ENCODE data around the gene CR1L.
"Not testable (repeated sequence)": the region's sequence is repeated elsewhere in the genome, so short reads cannot be mapped to it uniquely, and the experiment has no call there.

The CR1L gene

DNA sequence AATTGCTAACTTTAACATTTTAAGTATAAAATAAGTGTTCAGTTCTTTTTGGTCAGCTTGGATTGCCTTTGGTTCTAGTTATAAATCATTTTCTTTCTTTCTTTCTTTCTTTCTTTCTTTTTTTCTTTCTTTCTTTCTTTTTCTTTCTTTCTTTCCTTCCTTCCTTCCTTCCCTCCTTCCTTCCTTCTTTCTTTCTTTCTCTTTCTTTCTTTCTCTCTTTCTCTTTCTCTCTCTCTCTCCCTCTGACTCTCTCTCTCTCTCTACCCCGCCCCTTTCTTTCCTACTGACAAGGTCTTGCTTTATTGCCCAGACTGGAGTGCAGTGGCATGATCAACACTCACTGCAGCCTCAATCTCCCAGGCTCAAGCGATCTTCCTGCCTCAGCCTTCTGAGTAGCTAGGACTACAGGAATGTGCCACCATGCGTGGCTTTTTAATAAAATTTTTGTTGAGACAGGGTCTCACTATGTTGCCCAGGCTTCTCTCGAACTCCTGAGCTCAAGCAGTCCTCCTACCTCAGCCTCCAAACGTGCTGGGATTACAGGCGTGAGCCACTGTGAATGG lies 38.0 kb downstream of the CR1L start:
- not testable (repeated sequence) for DNase-seq (ENCODE audit: low read depth)

DNA sequence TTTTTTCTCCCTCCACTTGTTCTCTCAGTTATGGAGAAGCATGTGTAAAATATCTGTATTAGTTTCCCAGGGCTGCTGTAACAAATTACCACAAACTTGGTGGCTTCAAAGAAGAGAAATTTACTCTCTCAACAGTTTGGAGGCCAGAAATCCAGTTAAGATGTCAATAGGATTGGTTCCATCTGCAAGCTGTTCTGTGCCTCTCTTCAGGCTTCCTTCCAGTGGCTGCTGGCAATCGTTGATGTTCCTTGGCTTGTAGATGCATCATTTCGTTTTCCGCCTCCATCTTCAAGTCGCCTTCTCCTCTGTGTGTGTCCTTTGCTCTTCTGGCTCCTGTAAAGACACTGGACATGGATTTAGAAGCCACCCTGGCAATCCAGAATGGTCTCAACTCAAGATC lies 45.6 kb downstream of the CR1L start:
- DNase-seq (ENCODE audit: low read depth) = not testable (repeated sequence)

DNA sequence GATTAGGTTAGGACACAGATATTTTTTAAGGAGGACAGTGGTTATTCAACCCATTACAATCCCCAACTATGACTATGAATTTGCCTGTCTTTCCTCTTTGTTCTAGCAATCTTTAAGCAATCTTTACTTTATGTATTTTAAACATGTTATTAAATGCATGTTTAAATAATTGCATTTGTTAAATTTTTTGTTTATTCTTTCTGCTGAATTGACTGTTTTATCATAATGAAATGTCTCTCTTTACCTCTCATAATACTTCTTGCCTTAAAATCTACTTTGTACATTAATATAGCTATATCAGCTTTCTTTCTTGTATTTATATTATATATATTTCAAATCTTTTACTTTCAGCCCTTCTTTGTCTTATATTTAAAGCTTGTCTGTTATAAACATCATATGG lies 46.1 kb downstream of the CR1L start:
- DNase-seq (ENCODE audit: low read depth) = no peak

DNA sequence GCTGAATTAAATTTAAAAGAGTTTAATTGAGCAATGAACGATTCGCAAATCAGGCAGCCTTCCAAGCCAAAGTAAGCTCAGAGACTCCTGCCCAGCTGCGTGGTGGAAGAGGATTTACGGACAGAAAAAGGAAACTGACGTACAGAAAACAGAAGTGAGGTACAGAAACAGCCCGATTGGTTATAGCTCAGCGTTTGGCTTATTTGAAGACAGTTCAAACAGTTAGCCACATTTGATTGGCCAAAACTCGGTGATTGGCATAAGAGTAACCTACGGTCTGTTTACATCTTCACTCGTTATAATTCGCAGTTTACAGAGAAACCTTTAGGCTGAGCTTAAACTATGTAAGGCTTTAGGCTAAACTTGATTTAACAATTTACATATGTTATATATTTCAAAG lies 46.9 kb downstream of the CR1L start:
- no peak for DNase-seq (ENCODE audit: low read depth)

DNA sequence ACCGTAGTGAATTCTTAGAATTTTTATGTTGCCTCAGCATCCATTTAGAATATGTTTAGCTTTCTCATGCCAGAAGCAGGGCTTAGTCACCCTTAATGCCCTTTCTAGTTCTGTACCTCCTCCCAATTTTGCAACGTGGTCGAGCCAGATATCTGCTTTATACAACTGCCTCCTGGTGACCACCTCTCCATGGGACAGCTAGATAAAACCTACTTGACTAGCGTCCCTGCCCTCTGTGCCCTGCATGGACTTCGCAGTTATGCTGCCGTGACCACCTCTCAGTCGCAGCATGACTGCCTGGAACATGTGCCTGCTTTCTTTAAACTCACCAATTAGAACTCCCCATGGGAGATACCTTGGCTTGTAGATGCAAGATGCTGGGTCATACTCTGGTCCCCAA lies 47.4 kb downstream of the CR1L start:
- not testable (repeated sequence) for DNase-seq (ENCODE audit: low read depth)

DNA sequence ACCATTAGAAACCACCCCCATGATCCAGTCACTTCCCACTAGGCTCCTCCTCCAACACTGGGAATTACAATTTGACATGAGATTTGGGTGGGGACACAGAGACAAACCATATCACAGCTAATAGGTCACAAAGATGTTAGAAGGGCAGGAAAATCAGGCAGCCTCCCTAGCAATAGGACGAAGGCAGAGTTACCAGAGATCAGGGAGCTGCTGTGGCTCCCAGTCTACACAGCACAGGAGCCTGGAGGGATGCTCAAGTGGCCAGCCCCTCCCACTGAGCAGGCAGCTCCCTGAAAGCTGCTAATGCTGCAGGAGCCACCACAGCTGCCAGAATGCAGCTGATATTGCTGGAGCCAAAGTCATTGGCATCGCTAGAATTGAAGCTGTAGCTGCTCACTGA lies 51.0 kb downstream of the CR1L start:
- no peak for DNase-seq (ENCODE audit: low read depth)

DNA sequence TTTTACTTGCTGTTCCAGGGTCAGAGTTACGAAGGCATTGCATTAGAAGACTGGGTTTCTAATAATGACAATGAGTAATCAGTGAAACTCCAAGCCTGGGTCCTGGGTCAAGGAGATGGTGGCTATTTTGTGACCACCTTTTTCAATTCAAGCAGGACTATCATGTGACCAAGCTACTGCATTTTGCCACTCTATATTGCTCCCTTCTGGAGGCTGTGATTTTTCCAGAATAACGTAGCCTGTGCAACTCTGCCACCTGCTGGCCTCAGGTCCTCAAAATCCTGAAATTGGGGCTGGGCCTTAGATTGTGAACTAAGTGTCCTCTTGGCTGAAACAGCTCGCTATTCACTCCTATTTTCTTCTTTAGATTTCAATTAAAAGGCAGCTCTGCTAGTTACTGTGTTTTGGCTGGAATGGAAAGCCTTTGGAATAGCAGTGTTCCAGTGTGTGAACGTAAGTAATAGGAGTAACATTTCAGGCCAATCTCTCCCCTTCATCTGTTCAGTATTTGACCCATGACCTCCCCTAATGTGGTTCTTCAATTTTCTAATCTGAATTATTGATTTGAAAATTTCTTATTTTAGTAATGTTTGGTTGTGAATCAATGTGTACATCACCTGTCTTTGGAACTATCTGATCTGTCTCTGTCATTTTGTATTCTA lies 54.0 kb downstream of the CR1L start:
- DNase-seq (ENCODE audit: low read depth) = peak; percentile 33

DNA sequence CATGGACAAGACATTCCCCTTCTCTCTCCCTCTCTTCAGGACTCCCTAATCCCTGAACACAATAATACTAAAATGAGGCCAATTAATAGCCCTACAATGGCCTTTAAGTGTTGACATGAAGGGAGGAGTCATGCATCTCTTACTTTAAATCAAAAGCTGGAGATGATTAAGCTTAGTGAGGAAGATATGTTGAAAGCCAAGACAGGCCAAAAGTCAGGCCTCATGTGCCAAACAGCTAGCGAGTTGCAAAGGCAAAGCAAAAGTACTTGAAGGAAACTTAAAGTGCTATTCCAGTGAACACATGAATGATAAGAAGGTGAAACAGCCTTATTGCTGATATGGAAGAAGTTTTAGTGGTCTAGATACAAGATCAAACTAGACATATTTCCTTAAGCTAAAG lies 57.4 kb downstream of the CR1L start:
- DNase-seq (ENCODE audit: low read depth) = peak; percentile 2

DNA sequence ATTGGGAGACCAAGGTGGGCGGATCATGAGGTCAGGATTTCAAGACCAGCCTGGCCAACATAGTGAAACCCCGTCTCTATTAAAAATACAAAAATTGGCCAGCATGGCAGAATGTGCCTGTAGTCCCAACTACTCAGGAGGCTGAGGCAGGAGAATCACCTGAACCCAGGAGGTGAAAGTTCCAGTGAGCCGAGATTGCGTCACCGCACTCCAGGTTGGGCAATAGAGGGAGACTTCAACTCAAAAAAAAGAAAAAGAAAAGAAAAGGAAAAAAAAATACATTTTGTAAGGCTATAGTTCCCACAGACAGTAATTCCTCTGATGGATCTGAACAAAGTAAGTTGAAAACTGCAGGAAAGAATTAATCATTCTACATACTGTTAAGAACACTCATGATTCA lies 58.8 kb downstream of the CR1L start:
- no peak for DNase-seq (ENCODE audit: low read depth)

DNA sequence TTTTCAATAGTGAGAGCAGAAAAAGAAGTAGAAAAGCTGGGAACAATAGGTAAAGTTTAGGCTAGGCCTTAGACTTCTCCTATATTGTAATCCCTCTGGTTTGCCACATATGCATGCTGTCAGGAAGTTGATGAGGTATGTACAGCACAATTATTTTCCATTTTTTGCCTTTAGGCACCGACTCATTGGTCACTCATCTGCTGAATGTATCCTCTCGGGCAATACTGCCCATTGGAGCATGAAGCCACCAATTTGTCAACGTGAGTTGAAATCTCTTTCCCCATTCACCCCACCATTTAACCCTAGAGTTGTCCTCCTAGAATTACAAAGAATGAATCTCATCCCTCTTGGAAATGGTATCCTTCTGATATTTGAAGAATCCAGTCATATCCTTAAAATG lies 63.1 kb downstream of the CR1L start:
- not testable (repeated sequence) for DNase-seq (ENCODE audit: low read depth)

DNA sequence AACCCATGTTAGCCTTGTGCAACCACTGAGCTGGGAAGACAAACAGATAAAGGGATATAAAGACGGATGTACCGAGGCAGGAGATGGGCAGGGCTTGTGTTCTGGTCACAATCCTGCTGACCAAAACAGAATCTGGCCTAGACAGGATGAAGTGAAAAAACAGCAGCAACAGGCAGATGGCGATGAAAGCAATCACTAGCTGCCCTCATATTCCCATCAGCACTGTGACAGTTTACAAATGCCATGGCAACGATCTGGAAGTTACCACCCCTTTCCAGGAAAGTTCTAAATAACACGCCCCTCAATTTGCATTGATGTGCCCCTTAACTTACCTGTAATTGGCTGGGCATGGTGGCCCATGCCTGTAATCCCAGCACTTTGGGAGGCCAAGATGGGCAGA lies 66.4 kb downstream of the CR1L start:
- peak; percentile 10 for DNase-seq (ENCODE audit: low read depth)

DNA sequence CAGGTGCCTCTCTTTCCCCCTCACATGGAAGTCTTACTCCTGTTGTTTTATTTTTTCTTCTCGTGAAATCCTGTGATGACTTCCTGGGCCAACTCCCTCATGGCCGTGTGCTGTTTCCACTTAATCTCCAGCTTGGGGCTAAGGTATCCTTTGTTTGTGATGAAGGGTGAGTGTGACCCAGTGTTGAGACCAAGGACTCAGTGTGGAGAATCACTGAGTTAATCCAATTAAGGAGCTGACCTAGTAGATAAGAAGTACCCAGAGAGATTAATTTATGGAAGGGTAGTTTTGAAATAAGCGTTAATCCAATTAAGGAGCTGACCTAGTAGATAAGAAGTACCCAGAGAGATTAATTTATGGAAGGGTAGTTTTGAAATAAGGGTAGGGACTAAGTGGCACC lies 67.8 kb downstream of the CR1L start:
- not testable (repeated sequence) for DNase-seq (ENCODE audit: low read depth)

DNA sequence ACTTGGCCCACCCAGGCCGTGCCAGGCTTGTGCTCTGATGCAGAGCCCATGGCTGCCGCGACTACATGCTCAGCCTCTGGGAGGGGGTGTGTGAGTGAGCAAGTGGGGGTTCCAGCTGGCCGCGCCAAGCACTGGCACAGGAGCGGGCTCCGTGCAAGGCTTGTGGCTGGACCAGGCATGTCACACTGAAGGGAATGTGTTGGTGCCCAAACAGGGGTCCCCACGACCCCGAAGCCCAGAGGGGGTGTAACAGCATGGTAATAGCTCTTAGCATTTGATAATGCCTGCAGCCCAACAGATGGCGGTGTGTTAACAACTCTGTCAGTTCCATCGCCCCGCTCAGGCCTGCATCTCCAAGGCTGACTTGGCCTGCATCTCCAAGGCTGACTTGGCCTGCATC lies 68.6 kb downstream of the CR1L start:
- DNase-seq (ENCODE audit: low read depth) = no peak

DNA sequence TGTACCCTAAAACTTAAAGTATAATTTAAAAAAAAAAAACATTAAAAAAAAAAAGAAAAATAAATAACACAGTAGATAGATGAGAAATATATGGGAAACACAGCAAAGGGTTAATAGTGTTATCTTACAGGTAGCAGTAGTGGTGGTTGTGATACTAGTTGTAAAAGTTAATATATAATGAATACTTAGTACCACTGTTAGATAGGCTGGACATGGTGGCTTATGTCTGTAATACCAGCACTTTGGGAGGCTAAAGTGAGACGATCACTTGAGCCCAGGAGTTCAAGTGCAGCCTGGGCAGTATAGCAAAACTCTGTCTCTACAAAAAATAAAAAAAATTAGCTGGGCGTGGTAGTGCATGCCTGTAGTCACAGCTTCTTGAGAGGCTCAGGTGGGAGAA lies 74.3 kb downstream of the CR1L start:
- DNase-seq (ENCODE audit: low read depth) = no peak

DNA sequence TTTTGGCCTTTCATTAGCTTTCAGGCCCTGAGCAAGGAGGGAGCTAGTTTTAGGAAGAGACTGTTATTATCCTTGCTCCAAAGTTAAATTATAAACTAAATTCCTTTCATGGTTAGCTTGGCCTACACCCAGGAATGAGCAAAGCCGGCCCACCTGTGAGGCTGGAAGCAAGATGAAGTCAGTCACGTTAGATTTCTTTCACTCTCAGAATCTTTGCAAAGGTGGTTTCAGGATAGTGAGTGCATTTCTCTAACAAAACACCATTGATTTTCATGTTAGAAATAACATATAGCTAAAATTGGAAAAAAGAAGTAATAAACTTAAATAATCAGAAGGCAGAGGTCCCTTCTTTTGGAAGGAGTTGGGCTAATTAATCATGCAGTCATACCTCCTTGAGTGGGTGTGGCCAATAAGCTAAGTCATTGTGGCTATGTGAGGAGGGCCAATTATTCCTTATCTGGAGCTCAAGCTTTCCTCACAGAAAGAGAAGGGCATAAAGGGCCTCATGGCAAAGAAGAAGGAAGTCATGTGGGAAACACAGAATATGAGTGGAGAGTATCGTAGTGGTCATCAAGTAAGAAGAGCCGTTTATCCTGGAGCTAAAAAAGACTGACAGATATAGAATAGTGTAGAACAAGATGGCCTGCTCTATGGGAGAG lies 83.4 kb downstream of the CR1L start:
- not testable (repeated sequence) for DNase-seq (ENCODE audit: low read depth)

DNA sequence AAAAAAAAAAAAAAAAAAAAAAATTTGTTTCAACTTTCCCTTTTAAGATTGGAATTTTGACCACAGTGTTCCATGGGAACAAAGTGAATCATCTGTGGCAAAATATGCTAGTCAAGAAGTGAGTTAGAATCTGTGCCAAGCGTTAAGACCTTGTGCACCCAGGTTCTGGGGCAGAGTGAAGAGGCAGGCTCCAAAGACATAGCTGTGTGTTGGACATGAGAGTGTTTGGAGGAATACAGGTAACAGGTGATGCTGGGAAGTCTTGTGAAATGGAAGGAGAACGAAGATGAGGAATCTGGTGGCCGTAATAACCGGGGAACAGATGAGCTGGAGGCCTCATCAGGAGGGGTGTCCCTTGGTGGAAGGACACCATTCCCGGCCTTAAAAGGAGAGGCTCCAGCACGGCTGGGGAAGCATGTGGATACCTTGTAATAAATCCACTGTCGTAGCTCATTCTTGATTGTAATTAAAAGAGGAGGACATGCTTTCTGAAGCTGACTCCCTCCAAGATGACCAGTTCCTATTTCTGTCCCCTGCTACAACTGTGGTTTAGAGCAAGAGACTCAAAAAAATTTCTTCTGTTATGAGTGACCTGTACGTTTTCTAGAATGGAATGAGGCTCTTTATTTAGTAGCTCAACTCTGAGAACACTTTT lies 92.7 kb downstream of the CR1L start:
- DNase-seq (ENCODE audit: low read depth) = not testable (repeated sequence)

DNA sequence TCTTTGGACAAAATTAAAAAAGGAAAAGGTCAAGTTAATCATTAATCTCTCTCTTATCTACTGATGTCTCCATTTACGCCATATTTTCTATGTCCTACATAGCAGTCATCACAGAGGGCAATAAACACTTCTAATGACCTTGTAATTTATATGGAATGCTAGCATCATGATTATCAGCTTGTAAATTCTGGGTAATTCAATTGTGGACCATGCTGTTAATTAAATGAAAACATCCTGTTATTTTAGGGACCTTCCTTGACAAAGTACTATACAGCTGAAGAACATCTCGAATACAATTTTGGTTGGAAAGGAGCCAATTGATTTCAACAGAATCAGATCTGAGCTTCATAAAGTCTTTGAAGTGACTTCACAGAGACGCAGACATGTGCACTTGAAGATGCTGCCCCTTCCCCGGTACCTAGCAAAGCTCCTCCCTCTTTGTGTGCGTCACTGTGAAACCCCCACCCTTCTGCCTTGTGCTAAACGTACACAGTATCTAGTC lies 93.3 kb downstream of the CR1L start:
- not testable (repeated sequence) for DNase-seq (ENCODE audit: low read depth)

DNA sequence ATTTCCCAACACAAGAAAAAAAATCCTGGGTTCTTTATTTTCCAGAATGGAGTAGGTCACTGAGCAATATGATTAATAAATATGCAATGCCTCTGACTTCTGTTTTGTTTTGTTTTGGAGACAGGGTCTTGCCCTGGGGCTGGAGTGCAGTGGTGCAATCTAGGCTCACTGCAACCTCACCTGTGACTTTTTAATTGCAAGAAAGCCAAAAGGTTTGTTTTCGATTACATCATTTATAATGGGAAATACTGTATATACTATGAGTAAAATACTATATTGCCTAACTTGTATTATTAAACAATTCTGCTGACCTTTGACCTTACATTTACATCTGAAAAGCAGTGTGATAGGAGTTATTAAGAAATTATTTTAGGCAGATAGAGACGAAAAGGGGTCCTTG lies 95.3 kb downstream of the CR1L start:
- DNase-seq (ENCODE audit: low read depth) = no peak

DNA sequence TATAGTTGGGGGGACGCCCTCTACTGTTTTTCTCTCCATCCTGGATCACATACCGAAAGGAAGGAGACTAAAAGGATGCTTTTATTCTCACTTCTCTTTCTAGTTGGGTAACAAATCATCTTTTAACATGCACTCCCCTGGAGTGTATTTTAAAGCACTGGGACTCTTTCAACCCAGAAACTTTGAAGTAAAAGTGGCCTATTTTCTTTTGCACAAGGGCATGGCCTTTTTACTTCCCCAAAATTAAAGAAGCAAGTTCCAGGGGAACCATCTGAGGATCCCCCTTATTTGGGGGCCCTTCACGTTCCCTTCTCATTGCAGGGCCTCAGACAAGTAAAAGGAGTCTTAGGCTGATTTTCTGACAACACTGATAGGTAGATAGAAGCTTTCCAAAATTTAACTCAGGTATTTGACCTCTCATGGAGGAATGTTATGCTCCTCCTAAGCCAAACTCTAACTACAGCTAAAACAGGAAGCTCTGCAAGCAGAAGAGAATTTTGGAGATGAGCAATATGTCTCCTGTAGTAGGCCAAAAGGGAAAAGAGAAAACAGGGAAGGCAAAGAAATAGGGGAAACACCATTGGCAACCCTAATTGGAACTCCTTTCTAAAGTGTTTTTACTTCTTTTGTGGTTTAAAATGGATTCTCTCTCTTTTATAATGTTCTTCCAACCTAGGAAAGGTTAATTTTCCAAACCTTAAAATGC lies 98.1 kb downstream of the CR1L start:
- DNase-seq (ENCODE audit: low read depth) = no peak

DNA sequence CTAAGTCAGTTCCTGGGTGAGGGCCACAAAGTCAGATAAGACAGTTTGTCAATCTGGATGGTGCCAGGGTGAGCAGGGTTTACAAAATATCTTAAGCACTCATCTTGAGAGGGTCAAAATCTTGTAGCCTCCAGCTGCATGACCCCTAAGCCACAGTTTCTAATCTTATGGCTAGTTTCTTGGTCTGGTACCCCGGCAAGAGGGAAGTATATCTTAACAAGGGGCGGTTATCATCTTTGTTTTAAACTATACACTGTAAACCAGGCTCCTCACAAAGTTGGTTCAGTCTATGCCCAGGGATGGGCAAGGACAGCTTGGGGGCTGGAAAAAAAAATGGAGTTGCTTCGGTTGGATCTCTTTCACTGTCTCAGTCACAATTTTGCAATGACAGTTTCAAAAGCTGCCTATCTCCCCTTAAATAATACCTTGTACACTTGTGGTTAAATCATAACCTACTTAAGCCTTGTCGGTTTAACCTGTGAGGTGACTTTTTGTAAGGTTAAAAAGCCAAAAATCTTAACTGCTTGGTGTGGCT lies 99.1 kb downstream of the CR1L start:
- DNase-seq (ENCODE audit: low read depth) = no peak

DNA sequence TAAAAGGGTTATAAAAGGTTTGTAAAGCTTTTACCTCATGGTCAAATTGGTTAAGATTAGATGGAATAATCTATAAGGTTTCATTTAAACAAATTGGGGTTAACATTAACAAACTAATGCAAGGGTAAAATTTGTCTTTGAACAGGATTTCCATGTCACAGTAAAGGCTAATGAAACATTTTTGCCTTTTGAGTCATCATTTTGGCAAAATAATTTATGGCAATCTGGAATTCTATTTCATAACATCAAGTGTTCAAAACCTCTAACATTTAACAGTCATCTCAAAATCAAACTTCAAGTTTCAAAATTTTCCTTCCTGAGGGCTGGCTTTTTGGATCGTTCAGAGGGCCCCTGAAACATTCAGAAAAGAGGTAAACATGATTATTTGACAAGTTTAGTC lies 100.4 kb downstream of the CR1L start:
- DNase-seq (ENCODE audit: low read depth) = peak; percentile 31

Data from stromal cell of bone marrow (primary cell).